DOHH2 (cell line): ENCODE results near the gene GRK4.

Experiments used
- EZH2phosphoT487 ChIP-seq: fragments of 200-600 bp; sonication (generic); IDR thresholded peaks from 2 replicates; pipeline ENCODE4 v1.6.1; 2017; ENCODE audit warnings: borderline replicate concordance, mild to moderate bottlenecking, antibody characterized with exemption, low read length, moderate library complexity, mixed read lengths
- TF ChIP-seq, protein P1 (sequence below): fragments of 200-600 bp; sonication (generic); IDR thresholded peaks from one replicate; pipeline ENCODE4 v1.5.1; 2014; ENCODE audit warnings: antibody characterized with exemption, mild to moderate bottlenecking, low read depth, low read length; ENCODE audit not compliant: poor library complexity, severe bottlenecking

DNA sequence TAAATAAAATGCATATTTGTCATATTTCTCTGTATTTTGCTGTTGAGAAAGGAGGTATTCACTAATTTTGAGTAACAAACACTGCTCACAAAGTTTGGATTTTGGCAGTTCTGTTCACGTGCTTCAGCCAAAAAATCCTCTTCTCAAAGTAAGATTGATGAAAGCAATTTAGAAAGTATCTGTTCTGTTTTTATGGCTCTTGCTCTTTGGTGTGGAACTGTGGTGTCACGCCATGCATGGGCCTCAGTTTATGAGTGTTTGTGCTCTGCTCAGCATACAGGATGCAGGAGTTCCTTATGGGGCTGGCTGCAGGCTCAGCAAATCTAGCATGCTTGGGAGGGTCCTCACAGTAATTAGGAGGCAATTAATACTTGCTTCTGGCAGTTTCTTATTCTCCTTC, 114.4 kb downstream of the GRK4 start:
- TF ChIP-seq, protein P1, sequence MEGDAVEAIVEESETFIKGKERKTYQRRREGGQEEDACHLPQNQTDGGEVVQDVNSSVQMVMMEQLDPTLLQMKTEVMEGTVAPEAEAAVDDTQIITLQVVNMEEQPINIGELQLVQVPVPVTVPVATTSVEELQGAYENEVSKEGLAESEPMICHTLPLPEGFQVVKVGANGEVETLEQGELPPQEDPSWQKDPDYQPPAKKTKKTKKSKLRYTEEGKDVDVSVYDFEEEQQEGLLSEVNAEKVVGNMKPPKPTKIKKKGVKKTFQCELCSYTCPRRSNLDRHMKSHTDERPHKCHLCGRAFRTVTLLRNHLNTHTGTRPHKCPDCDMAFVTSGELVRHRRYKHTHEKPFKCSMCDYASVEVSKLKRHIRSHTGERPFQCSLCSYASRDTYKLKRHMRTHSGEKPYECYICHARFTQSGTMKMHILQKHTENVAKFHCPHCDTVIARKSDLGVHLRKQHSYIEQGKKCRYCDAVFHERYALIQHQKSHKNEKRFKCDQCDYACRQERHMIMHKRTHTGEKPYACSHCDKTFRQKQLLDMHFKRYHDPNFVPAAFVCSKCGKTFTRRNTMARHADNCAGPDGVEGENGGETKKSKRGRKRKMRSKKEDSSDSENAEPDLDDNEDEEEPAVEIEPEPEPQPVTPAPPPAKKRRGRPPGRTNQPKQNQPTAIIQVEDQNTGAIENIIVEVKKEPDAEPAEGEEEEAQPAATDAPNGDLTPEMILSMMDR = no peak
- TF ChIP-seq EZH2phosphoT487 = no peak
